ENCODE results near the gene OPCML.
A peak's percentile ranks its signal among the peaks of the same experiment; 100 is the strongest.

Gene OPCML

GRCh38 chr11:132472411-132473172, 1059.7 kb downstream of the OPCML start:
- no peak for ATAC-seq (ENCODE audit: low read depth)
- H3K4me1 ChIP-seq (ENCODE audit: insufficient read depth, poor library complexity, severe bottlenecking): no peaks in the 10 kb centered on the region
- H3K36me3 ChIP-seq (ENCODE audit: low read depth): no peaks in the 10 kb centered on the region
- H3K4me3 ChIP-seq (ENCODE audit: severe bottlenecking): no peak overlapping the region
- TF ChIP-seq, protein P1, sequence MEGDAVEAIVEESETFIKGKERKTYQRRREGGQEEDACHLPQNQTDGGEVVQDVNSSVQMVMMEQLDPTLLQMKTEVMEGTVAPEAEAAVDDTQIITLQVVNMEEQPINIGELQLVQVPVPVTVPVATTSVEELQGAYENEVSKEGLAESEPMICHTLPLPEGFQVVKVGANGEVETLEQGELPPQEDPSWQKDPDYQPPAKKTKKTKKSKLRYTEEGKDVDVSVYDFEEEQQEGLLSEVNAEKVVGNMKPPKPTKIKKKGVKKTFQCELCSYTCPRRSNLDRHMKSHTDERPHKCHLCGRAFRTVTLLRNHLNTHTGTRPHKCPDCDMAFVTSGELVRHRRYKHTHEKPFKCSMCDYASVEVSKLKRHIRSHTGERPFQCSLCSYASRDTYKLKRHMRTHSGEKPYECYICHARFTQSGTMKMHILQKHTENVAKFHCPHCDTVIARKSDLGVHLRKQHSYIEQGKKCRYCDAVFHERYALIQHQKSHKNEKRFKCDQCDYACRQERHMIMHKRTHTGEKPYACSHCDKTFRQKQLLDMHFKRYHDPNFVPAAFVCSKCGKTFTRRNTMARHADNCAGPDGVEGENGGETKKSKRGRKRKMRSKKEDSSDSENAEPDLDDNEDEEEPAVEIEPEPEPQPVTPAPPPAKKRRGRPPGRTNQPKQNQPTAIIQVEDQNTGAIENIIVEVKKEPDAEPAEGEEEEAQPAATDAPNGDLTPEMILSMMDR (IDR thresholded peaks at IDR 0.05; ENCODE audit: poor library complexity, severe bottlenecking): no peak
- DNase-seq (ENCODE audit: low spot score): no peak
- no peaks in the 10 kb centered on the region for H3K27me3 ChIP-seq (ENCODE audit: insufficient read depth, poor library complexity, severe bottlenecking)
- no peak overlapping the region for H3K27ac ChIP-seq (ENCODE audit: poor library complexity, severe bottlenecking)
- no peaks in the 10 kb centered on the region for H3K9me3 ChIP-seq (ENCODE audit: severe bottlenecking)

DNA sequence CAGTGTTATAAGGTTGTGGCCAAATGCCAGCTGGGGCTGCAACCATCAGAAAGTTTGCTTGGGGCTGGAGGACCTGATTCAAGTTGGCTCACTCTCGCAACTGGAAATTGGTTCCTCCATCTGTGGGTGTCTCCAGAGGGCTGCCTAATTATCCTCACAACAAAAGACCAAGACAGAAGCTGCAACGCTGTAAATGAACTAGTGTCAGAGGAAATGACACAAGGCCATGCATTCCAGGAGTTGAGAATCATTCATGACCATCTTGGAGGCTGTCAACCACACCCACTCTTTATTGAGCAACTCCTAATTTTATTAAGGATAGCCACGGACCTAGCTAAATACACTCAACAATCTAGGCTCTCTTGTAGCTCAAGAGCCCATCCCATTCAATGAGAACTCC, 1060.8 kb downstream of the OPCML start:
- Histone ChIP-seq H3K36me3 (ENCODE audit: low read depth) (no peaks in the 10 kb centered on the region), H3K27ac (ENCODE audit: poor library complexity, severe bottlenecking) (peak overlapping the region; percentile 31), H3K4me1 (ENCODE audit: insufficient read depth, poor library complexity, severe bottlenecking) (no peaks in the 10 kb centered on the region), H3K9me3 (ENCODE audit: severe bottlenecking) (no peaks in the 10 kb centered on the region), H3K27me3 (ENCODE audit: insufficient read depth, poor library complexity, severe bottlenecking) (no peaks in the 10 kb centered on the region), H3K4me3 (ENCODE audit: severe bottlenecking) (no peak overlapping the region)
- TF ChIP-seq, protein P1 (IDR thresholded peaks at IDR 0.05; ENCODE audit: poor library complexity, severe bottlenecking): no peak
- DNase-seq (ENCODE audit: low spot score) (no peak), ATAC-seq (ENCODE audit: low read depth) (peak; percentile 63)

DNA sequence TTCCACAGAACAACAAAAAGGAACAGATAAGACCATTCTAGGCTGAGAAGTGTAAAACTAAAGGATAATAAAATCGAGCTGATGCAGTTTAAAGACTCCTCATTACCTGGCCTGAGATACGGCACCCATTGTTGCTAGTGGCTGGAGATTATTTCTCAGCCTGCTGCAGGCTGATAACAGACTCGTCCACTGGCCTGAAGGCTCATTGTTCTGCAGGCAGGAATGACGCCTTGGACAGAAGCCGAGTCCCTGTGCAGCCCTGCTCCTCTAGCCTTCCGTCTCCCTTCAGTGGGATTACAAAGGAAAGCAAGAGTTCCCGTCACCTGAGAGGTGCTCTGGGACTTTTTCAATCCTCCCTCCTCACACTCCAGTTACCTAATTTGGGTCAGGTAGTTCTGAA, 1065.3 kb downstream of the OPCML start:
- Histone ChIP-seq H3K27me3 (ENCODE audit: insufficient read depth, poor library complexity, severe bottlenecking) (peaks cover 3% of the 10 kb centered on the region), H3K9me3 (ENCODE audit: severe bottlenecking) (no peaks in the 10 kb centered on the region), H3K36me3 (ENCODE audit: low read depth) (no peaks in the 10 kb centered on the region), H3K4me1 (ENCODE audit: insufficient read depth, poor library complexity, severe bottlenecking) (no peaks in the 10 kb centered on the region), H3K27ac (ENCODE audit: poor library complexity, severe bottlenecking) (no peak overlapping the region), H3K4me3 (ENCODE audit: severe bottlenecking) (no peak overlapping the region)
- TF ChIP-seq, protein P1 (IDR thresholded peaks at IDR 0.05; ENCODE audit: poor library complexity, severe bottlenecking): no peak
- ATAC-seq (ENCODE audit: low read depth): peak; percentile 29; the same call in 1 of the 3 replicates
- no peak for DNase-seq (ENCODE audit: low spot score)

GRCh38 chr11:132464939-132465338, 1067.4 kb downstream of the OPCML start:
- H3K27me3 ChIP-seq (ENCODE audit: insufficient read depth, poor library complexity, severe bottlenecking): peaks cover 6% of the 10 kb centered on the region
- H3K4me3 ChIP-seq (ENCODE audit: severe bottlenecking): no peak overlapping the region
- no peaks in the 10 kb centered on the region for H3K9me3 ChIP-seq (ENCODE audit: severe bottlenecking)
- no peaks in the 10 kb centered on the region for H3K4me1 ChIP-seq (ENCODE audit: insufficient read depth, poor library complexity, severe bottlenecking)
- ATAC-seq (ENCODE audit: low read depth) (no peak), DNase-seq (ENCODE audit: low spot score) (no peak)
- TF ChIP-seq, protein P1 (IDR thresholded peaks at IDR 0.05; ENCODE audit: poor library complexity, severe bottlenecking): no peak
- H3K27ac ChIP-seq (ENCODE audit: poor library complexity, severe bottlenecking): no peak overlapping the region
- H3K36me3 ChIP-seq (ENCODE audit: low read depth): no peaks in the 10 kb centered on the region

DNA sequence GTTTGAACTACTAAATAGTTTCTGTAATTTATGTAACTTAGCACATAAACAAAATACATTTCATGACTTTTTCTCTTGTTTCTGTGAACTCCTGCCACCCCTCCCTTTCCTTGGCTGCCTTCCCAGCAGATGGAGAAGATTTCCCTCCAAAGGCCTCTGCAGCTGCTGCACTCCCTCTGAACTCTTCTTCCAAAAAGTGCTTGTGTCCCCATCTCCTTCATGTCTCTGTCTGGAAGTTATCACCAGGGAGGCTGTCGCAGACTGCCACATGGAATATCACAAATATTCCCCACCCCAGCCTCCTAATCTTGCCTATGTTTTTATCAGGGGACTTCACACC, 1068.3 kb downstream of the OPCML start:
- no peak for DNase-seq (ENCODE audit: low spot score)

More for the DNA sequence above, 1068.3 kb downstream of the OPCML start:
- no peak for ATAC-seq (ENCODE audit: low read depth)
- H3K4me1 ChIP-seq (ENCODE audit: insufficient read depth, poor library complexity, severe bottlenecking): no peaks in the 10 kb centered on the region
- no peak overlapping the region for H3K4me3 ChIP-seq (ENCODE audit: severe bottlenecking)
- H3K27ac ChIP-seq (ENCODE audit: poor library complexity, severe bottlenecking): no peak overlapping the region
- H3K9me3 ChIP-seq (ENCODE audit: severe bottlenecking): no peaks in the 10 kb centered on the region
- TF ChIP-seq, protein P1 (IDR thresholded peaks at IDR 0.05; ENCODE audit: poor library complexity, severe bottlenecking): no peak
- no peaks in the 10 kb centered on the region for H3K36me3 ChIP-seq (ENCODE audit: low read depth)
- H3K27me3 ChIP-seq (ENCODE audit: insufficient read depth, poor library complexity, severe bottlenecking): peaks cover 6% of the 10 kb centered on the region
